Keratinocyte (primary cell): ENCODE measurements around the gene DCPS. TPM values are rescaled to one million over a fixed set of nuclear protein-coding genes. Genes with fewer than 3 reads are reported as not detected.

ENCODE experiments used
- DNase-seq: peaks from one replicate; pipeline ENCODE4 v3.0.0-alpha.2; 2011; ENCODE audit warnings: low read depth, missing footprints, low spot score
- FAIRE-seq: peaks from 2 replicates; lab custom pipeline; 2011; peaks lifted over from hg19 to GRCh38; lab: Jason Lieb, UNC
- H2AFZ ChIP-seq: 2 replicates; pipeline ENCODE4 v1.6.0; 2012; ENCODE audit warnings: low read length, control low read depth, inconsistent platforms; ENCODE audit not compliant: control insufficient read depth
- H3K27ac ChIP-seq: 2 replicates; pipeline ENCODE4 v1.5.1; 2011; ENCODE audit warnings: low read length; ENCODE audit not compliant: control insufficient read depth, insufficient read depth
- H3K27me3 ChIP-seq: 3 replicates; pipeline ENCODE4 v1.6.0; 2011; ENCODE audit warnings: low read length; ENCODE audit not compliant: control insufficient read depth, insufficient read depth; ENCODE audit errors: extremely low read depth
- H3K36me3 ChIP-seq, 2 experiments: 2 replicates in 1 of 2; 3 replicates in 1 of 2; pipeline ENCODE4 v1.5.1; 2011; ENCODE audit warnings: low read length in 2 of 2, mild to moderate bottlenecking in 1 of 2; ENCODE audit not compliant: control insufficient read depth in 2 of 2, insufficient read depth in 2 of 2; ENCODE audit errors: extremely low read depth in 1 of 2
- H3K4me1 ChIP-seq: 3 replicates; pipeline ENCODE4 v1.5.1; 2011; ENCODE audit warnings: low read length; ENCODE audit not compliant: control insufficient read depth, insufficient read depth; ENCODE audit errors: extremely low read depth
- H3K4me2 ChIP-seq: 3 replicates; pipeline ENCODE4 v1.6.0; 2011; ENCODE audit warnings: low read depth, low read length; ENCODE audit not compliant: control insufficient read depth, insufficient read depth; ENCODE audit errors: extremely low read depth
- H3K4me3 ChIP-seq, 3 experiments: fragments of 200-600 bp in 1 of 3; sonication (generic) in 1 of 3; 2 replicates in 2 of 3; 3 replicates in 1 of 3; pipeline ENCODE4 v1.5.1; 2011 to 2016; ENCODE audit warnings: low read length in 3 of 3, mild to moderate bottlenecking in 3 of 3, control low read depth in 2 of 3, inconsistent platforms in 1 of 3, low read depth in 1 of 3, mixed read lengths in 1 of 3, mixed run types in 1 of 3, moderate library complexity in 1 of 3; ENCODE audit not compliant: control insufficient read depth in 2 of 3, insufficient read depth in 2 of 3; ENCODE audit errors: extremely low read depth in 1 of 3
- H3K79me2 ChIP-seq: 2 replicates; pipeline ENCODE4 v1.6.0; 2012; ENCODE audit warnings: low read length; ENCODE audit not compliant: control insufficient read depth, insufficient read depth
- H3K9ac ChIP-seq: 3 replicates; pipeline ENCODE4 v1.6.0; 2011; ENCODE audit warnings: low read length; ENCODE audit not compliant: control insufficient read depth, insufficient read depth; ENCODE audit errors: extremely low read depth
- H3K9me1 ChIP-seq: 3 replicates; pipeline ENCODE4 v1.6.0; 2011; ENCODE audit warnings: low read length; ENCODE audit not compliant: control insufficient read depth, insufficient read depth; ENCODE audit errors: extremely low read depth
- H3K9me3 ChIP-seq: 2 replicates; pipeline ENCODE4 v1.5.1; 2012; ENCODE audit warnings: low read depth, low read length; ENCODE audit not compliant: control insufficient read depth
- H4K20me1 ChIP-seq: 3 replicates; pipeline ENCODE4 v1.6.0; 2011; ENCODE audit warnings: low read length; ENCODE audit not compliant: control insufficient read depth, insufficient read depth; ENCODE audit errors: extremely low read depth
- EZH2 ChIP-seq: IDR thresholded peaks from one replicate; pipeline ENCODE4 v1.6.1; 2012; ENCODE audit warnings: inconsistent platforms, mild to moderate bottlenecking, low read length, moderate library complexity
- dilution Hi-C: fragments of 300-500 bp; cut with MboI; formaldehyde crosslinking; loops from one replicate; pipeline ENCODE4 v1.7.0; 2020; ENCODE audit warnings: low sequenced_read_pairs; ENCODE audit not compliant: extremely low pct_ligation_motif_present
- polyA plus RNA-seq, 5 experiments: library from polyadenylated mRNA; depleted of rRNA in 3 of 5; stranded (reverse) in 3 of 5; stranded (forward) in 1 of 5; unstranded in 1 of 5; fragments of >200 nt; gene quantifications; 1 replicate in 1 of 5; 2 replicates in 3 of 5; 3 replicates in 1 of 5; pipeline versions ENCODE4 v1.2.1 to v1.2.3, GENCODE V29; 2011 to 2012; ENCODE audit warnings: missing spikeins in 2 of 5, low read depth in 1 of 5, low replicate concordance in 1 of 5
- TF ChIP-seq, protein P1 (sequence below), 3 experiments: IDR thresholded peaks in 1 of 3; conservative IDR thresholded peaks in 1 of 3; optimal IDR thresholded peaks in 1 of 3; 2 replicates in 2 of 3; 3 replicates in 1 of 3; pipeline versions ENCODE3 to v1.5.1; 2011; ENCODE audit warnings: low read length in 3 of 3, mild to moderate bottlenecking in 3 of 3, moderate library complexity in 2 of 3, control low read depth in 1 of 3, inconsistent platforms in 1 of 3; ENCODE audit not compliant: insufficient read depth in 2 of 3; ENCODE audit errors: extremely low read depth in 1 of 3

DCPS gene
- polyA plus RNA-seq, 1 donor (not counting 4 experiments of a cell fraction or from before 2014, with no cell fraction given), result 31.3 TPM

DNA sequence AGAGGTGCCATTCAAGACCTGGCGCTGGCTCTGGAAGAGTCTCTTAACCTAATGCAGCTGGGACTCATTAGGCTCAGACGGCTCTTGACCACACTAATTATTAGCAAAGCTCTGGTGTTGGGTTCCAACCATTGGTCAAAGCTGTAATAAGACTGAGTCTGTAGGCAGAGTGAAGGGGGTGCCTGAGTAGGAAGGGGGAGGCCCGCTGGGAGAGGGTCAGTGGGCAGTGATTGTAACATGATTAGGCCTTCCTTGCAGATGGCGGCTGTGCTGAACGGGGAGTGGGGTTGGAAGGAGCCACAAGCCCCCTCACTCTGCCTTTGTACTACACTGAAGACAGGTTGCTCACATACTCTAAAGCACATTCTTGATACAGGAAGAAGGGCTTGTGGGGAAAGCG is 40.4 kb upstream of the DCPS start:
- FAIRE-seq (no peak), DNase-seq (no peak)
- no peaks in the 10 kb centered on the region for H4K20me1 ChIP-seq

DNA sequence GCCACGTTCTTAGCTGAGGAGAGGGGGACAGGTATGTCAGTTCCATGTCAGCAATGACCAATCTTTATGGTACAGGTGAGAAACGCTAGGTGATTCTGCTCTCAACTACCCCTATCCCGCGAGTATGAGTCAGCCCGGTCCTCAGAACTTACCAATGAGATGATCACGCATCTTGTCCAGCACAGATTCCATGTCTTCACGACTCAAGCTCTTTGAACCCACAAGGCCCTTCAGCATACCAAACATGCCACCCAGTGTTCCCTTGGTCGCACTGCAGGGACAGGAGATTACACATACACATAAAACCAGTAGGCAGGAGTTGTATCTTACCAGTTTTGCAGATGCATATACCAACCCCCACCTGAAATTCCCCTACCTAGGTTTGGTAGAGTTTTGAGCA is 38.0 kb upstream of the DCPS start:
- dilution Hi-C loops, result no loop called here
- H3K27me3 ChIP-seq, result no peaks in the 10 kb centered on the region
- no peak for FAIRE-seq
- peaks cover 43 to 45% of the 10 kb centered on the region in 2 experiments for H3K36me3 ChIP-seq
- no peak overlapping the region for H3K4me3 ChIP-seq
- TF ChIP-seq, protein P1, sequence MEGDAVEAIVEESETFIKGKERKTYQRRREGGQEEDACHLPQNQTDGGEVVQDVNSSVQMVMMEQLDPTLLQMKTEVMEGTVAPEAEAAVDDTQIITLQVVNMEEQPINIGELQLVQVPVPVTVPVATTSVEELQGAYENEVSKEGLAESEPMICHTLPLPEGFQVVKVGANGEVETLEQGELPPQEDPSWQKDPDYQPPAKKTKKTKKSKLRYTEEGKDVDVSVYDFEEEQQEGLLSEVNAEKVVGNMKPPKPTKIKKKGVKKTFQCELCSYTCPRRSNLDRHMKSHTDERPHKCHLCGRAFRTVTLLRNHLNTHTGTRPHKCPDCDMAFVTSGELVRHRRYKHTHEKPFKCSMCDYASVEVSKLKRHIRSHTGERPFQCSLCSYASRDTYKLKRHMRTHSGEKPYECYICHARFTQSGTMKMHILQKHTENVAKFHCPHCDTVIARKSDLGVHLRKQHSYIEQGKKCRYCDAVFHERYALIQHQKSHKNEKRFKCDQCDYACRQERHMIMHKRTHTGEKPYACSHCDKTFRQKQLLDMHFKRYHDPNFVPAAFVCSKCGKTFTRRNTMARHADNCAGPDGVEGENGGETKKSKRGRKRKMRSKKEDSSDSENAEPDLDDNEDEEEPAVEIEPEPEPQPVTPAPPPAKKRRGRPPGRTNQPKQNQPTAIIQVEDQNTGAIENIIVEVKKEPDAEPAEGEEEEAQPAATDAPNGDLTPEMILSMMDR (optimal IDR thresholded peaks at IDR 0.05 in 1 of 3, IDR thresholded peaks at IDR 0.05 in 1 of 3, conservative IDR thresholded peaks at IDR 0.05 in 1 of 3; ENCODE audit: extremely low read depth in 1 of 3, insufficient read depth in 2 of 3, low read length in 3 of 3), result peak in 1 of 3 experiments; percentile 6
- TF ChIP-seq EZH2, result no peak
- peaks cover 38% of the 10 kb centered on the region for H3K79me2 ChIP-seq
- no peaks in the 10 kb centered on the region for H3K9me1 ChIP-seq
- no peak for DNase-seq
- no peak overlapping the region for H2AFZ ChIP-seq
- no peaks in the 10 kb centered on the region for H3K9me3 ChIP-seq
- no peaks in the 10 kb centered on the region for H4K20me1 ChIP-seq
- H3K4me1 ChIP-seq, result peaks cover 8% of the 10 kb centered on the region
- no peak overlapping the region for H3K4me2 ChIP-seq
- H3K27ac ChIP-seq, result no peak overlapping the region
- H3K9ac ChIP-seq, result no peak overlapping the region

More for the DNA sequence above, 40.4 kb upstream of the DCPS start:
- Histone ChIP-seq H3K79me2 (peaks cover 22% of the 10 kb centered on the region), H2AFZ (no peak overlapping the region), H3K27ac (no peak overlapping the region), H3K9me1 (no peaks in the 10 kb centered on the region), H3K4me2 (no peak overlapping the region), H3K9me3 (no peaks in the 10 kb centered on the region), H3K9ac (no peak overlapping the region), H3K4me1 (peaks cover 4% of the 10 kb centered on the region), H3K27me3 (no peaks in the 10 kb centered on the region), H3K4me3 (no peak overlapping the region), H3K36me3 (peaks cover 43 to 45% of the 10 kb centered on the region in 2 experiments)
- dilution Hi-C loops, result no loop called here
- no peak for TF ChIP-seq EZH2

DNA sequence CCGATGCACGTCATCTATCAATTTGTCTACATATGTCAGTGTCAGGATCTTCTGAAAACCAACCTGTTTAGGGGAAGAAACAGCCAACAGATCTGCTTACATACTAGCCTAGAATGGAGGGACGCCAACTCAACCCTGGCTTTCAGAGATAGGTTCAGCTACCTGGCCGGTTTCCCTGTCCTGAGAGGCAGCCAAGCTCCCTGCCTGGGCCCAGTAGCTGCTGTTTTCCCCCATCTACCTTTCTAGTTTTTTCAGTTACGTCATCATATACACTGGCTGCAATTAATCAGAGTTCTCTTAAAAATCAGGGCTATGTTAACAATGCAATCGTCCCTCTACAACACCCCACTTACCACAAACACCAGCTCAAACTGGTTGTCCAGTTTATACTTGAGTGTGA is 36.2 kb upstream of the DCPS start:
- Histone ChIP-seq H4K20me1 (no peaks in the 10 kb centered on the region), H3K4me1 (peaks cover 8% of the 10 kb centered on the region), H3K9me1 (no peaks in the 10 kb centered on the region), H3K4me2 (peak overlapping the region; percentile 75), H3K9me3 (no peaks in the 10 kb centered on the region), H3K79me2 (peaks cover 43% of the 10 kb centered on the region), H3K9ac (peak overlapping the region; percentile 98), H3K36me3 (peaks cover 40 to 44% of the 10 kb centered on the region in 2 experiments), H3K27ac (peak overlapping the region; percentile 89), H3K27me3 (no peaks in the 10 kb centered on the region), H2AFZ (no peak overlapping the region), H3K4me3 (peak overlapping the region; percentile 74 to 86 (median 85))
- no peak for FAIRE-seq
- TF ChIP-seq, protein P1 (optimal IDR thresholded peaks at IDR 0.05 in 1 of 3, IDR thresholded peaks at IDR 0.05 in 1 of 3, conservative IDR thresholded peaks at IDR 0.05 in 1 of 3; ENCODE audit: extremely low read depth in 1 of 3, insufficient read depth in 2 of 3, low read length in 3 of 3), result no peak
- no peak for TF ChIP-seq EZH2
- dilution Hi-C loops, result no loop called here
- DNase-seq, result no peak
